AG10803 (cell line): ENCODE measurements around the gene DGKG.
A peak's percentile ranks its signal among the peaks of the same experiment; 100 is the strongest.

Experiments
- DNase-seq: peaks from one replicate; pipeline ENCODE4 v3.0.0; 2010; ENCODE audit warnings: low read depth
- H3K4me3 ChIP-seq: 2 replicates; pipeline ENCODE4 v1.5.1; 2011; ENCODE audit warnings: mild to moderate bottlenecking, low read length, control low read depth
- CTCF ChIP-seq: conservative IDR thresholded peaks from 2 replicates; pipeline ENCODE4 v1.5.1; 2011; ENCODE audit warnings: mild to moderate bottlenecking, low read length, control low read depth, inconsistent platforms

Gene DGKG

GRCh38 chr3:186283096-186283495, 78.9 kb downstream of the DGKG start:
- no peak for TF ChIP-seq CTCF
- DNase-seq, result no peak

GRCh38 chr3:186281176-186281575, 80.9 kb downstream of the DGKG start:
- no peak overlapping the region for H3K4me3 ChIP-seq
- DNase-seq, result peak; percentile 74
- TF ChIP-seq CTCF, result no peak

More at GRCh38 chr3:186283096-186283495, 78.9 kb downstream of the DGKG start:
- no peak overlapping the region for H3K4me3 ChIP-seq

GRCh38 chr3:186280737-186281136, 81.3 kb downstream of the DGKG start:
- no peak overlapping the region for H3K4me3 ChIP-seq
- TF ChIP-seq CTCF, result no peak
- no peak for DNase-seq

GRCh38 chr3:186277268-186277909, 84.6 kb downstream of the DGKG start:
- peak; percentile 63 for DNase-seq
- H3K4me3 ChIP-seq, result no peak overlapping the region
- peak; percentile 71 for TF ChIP-seq CTCF

GRCh38 chr3:186275436-186275835, 86.6 kb downstream of the DGKG start:
- H3K4me3 ChIP-seq, result no peak overlapping the region
- no peak for TF ChIP-seq CTCF
- no peak for DNase-seq

- H3K4me3 ChIP-seq, result no peak overlapping the region
- no peak for DNase-seq
- no peak for TF ChIP-seq CTCF
Observed at GRCh38 chr3:186273586-186273985, 88.4 kb downstream of the DGKG start.

- no peak for TF ChIP-seq CTCF
- H3K4me3 ChIP-seq, result no peak overlapping the region
- DNase-seq, result no peak
Observed at GRCh38 chr3:186270701-186271100, 91.3 kb downstream of the DGKG start.
